G401.6 (cell line): ENCODE data around the gene RAPSN.
A peak's percentile ranks its signal among the peaks of the same experiment; 100 is the strongest.

Experiments
- FAIRE-seq: peaks from 2 replicates; lab custom pipeline; 2012; peaks lifted over from hg19 to GRCh38; lab: Jason Lieb, UNC

The RAPSN gene

GRCh38 chr11:47464483-47464882 is 15.5 kb upstream of the RAPSN start:
- no peak for FAIRE-seq

GRCh38 chr11:47461876-47462275 is 12.9 kb upstream of the RAPSN start:
- no peak for FAIRE-seq

GRCh38 chr11:47460571-47461235 is 11.8 kb upstream of the RAPSN start:
- no peak for FAIRE-seq

GRCh38 chr11:47454258-47454671 is 5.3 kb upstream of the RAPSN start:
- peak; percentile 89 for FAIRE-seq

- no peak for FAIRE-seq
These were observed 4.4 kb upstream of the RAPSN start for GRCh38 chr11:47453365-47453764.

GRCh38 chr11:47451990-47452389 is 3.1 kb upstream of the RAPSN start:
- no peak for FAIRE-seq

- FAIRE-seq: no peak
These were observed 2.5 kb upstream of the RAPSN start for GRCh38 chr11:47451436-47451835.

GRCh38 chr11:47449541-47449940 is 605 bp upstream of the RAPSN start:
- FAIRE-seq: no peak

GRCh38 chr11:47447906-47448305 is 1.0 kb downstream of the RAPSN start:
- no peak for FAIRE-seq

GRCh38 chr11:47446833-47447232 is 2.1 kb downstream of the RAPSN start:
- FAIRE-seq: no peak

GRCh38 chr11:47445840-47446239 is 3.1 kb downstream of the RAPSN start:
- no peak for FAIRE-seq

- FAIRE-seq: no peak
These were observed 5.1 kb downstream of the RAPSN start for GRCh38 chr11:47443817-47444216.

GRCh38 chr11:47443028-47443700 is 5.8 kb downstream of the RAPSN start:
- no peak for FAIRE-seq

- FAIRE-seq: no peak
These were observed 6.4 kb downstream of the RAPSN start for GRCh38 chr11:47442514-47442913.

- FAIRE-seq: no peak
These were observed 7.5 kb downstream of the RAPSN start for GRCh38 chr11:47441421-47441820.

GRCh38 chr11:47440054-47440476 is 8.9 kb downstream of the RAPSN start:
- FAIRE-seq: no peak

GRCh38 chr11:47438721-47439120 is 10.2 kb downstream of the RAPSN start:
- FAIRE-seq: no peak

GRCh38 chr11:47437746-47438418 is 11.1 kb downstream of the RAPSN start:
- no peak for FAIRE-seq

- no peak for FAIRE-seq
These were observed 11.7 kb downstream of the RAPSN start for GRCh38 chr11:47437218-47437745.

GRCh38 chr11:47436726-47437125 is 12.2 kb downstream of the RAPSN start:
- no peak for FAIRE-seq

- no peak for FAIRE-seq
These were observed 13.2 kb downstream of the RAPSN start for GRCh38 chr11:47435687-47436086.

GRCh38 chr11:47434011-47434786 is 14.7 kb downstream of the RAPSN start:
- FAIRE-seq: no peak
